GM19467 (cell line): ENCODE measurements around the gene RANBP9.

Source experiments
- ATAC-seq: cut with Tn5 transposase; IDR thresholded peaks from one replicate; pipeline ENCODE4 v1.9.1; 2021; ENCODE audit warnings: mild to moderate bottlenecking, moderate library complexity; ENCODE audit not compliant: unreplicated experiment

RANBP9 gene

GRCh38 chr6:13679996-13680395 lies 31.6 kb downstream of the RANBP9 start:
- ATAC-seq, result no peak

DNA sequence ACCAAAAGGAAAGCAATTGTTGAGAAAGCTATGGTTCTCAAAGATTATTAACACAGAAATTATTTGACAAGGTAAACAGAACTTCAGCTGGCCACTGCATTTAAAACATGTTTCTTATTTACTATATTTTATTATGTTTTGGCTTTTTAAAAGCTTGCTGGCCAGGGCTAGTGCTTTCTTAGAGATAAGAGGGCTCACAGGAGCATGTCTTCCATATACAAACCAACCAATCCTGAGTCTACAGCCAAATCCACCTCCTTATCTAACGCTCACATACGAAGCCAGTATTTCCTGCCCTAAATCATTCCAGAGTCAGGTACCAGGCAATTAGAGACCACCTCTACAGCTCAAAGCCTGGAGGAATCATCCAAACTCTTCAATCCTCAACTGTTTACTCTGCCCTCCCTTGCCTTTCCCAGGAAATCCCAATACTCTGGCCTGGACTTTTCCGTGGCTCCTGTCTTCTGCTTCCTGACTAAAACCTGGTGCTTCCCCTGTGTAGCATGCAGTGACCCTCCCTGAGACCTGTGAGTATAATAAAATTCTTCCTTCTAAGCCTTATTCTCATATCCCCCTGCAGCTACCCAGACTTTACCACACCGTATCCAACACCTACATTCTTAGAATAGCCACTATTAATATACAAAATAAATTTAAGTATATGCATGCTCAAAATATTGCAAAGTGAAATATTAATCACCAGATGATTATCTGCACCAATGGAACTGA lies 33.2 kb downstream of the RANBP9 start:
- ATAC-seq, result no peak

- no peak for ATAC-seq
These were observed 33.8 kb downstream of the RANBP9 start for GRCh38 chr6:13677878-13678254.

- no peak for ATAC-seq
These were observed 35.0 kb downstream of the RANBP9 start for GRCh38 chr6:13676551-13677156.

- ATAC-seq, result no peak
These were observed 37.0 kb downstream of the RANBP9 start for GRCh38 chr6:13674533-13675190.

GRCh38 chr6:13673825-13674444 lies 37.7 kb downstream of the RANBP9 start:
- ATAC-seq, result no peak

DNA sequence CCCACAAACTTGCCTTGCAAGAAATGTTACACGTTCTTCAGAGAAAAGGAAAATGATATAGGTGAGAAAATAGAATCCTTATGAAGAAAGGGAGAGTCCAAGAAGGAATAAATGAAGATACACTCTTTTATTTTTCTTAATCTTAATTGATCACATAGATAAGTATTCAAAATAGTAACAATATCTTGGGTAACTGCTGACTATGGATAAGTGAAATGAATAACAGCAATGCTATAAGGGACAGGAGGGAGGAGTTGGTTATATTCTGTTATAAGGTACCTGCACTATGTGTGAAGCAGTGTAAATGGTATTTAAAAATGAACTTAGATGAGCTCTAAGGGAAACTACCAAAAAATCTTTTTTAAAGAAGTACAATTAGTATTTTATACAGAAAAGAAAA lies 38.3 kb downstream of the RANBP9 start:
- ATAC-seq, result no peak

GRCh38 chr6:13672904-13673303 lies 38.7 kb downstream of the RANBP9 start:
- no peak for ATAC-seq

DNA sequence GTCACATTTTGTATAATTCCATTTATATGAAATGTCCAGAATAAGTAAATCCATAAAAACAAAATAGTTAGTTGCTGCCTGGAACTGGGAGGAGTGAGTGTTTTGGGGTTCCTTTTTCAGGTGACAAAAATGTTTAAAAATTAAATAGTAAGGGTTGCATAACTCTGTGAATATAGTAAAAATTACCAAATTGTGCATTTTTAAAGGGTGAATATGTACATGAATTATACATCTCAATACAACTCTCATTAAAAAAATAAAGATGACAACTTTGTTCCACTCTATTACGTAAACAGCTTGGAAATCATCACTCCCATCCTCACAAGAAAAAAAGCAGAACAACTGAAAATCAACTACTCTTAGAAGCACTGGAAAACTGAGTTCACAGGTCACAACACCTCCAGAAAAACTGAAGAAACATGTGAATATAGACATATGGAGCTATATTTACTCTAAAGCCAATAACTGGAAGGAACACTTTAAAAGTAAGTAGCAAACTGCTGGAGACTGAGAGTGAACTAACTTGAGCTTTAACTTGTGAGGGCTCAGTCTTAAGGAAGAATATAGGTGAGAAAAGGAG lies 40.0 kb downstream of the RANBP9 start:
- no peak for ATAC-seq

DNA sequence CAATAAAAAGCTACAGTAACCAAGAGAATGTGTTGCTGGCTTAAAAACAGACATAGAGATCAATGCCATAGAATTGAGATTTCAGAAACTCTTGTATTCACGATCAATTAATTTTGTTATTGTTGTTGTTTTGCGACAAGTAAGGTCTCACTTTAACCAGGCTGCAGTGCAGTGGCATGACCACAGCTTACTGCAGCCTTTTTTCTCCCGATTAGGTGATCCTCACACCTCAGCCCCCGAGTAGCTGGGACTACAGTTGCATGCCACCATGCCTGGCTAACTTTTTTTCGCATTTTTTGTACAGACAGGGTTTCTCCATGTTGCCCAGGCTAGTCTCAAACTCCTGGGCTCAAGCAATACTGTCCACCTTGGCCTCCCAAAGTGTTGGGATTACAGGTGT lies 42.2 kb downstream of the RANBP9 start:
- no peak for ATAC-seq

- ATAC-seq, result no peak
These were observed 43.2 kb downstream of the RANBP9 start for GRCh38 chr6:13668291-13668928.

DNA sequence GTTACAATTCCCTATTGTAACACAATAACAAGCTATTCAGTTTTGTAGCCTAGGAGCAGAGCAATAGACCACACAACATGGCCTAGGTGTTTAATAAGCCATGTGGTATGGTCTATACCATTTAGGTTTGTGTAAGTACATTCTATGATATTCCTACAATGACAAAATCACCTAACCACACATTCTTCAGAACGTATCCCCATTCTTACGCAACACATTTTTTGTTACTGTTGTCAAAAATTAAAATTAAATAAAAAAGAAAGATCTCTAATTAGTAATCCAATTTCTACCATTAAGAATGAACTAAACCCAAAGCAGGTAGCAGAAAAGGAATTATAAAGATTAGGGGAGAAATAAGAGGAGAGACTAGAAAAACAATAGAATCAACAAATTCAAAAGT lies 44.0 kb downstream of the RANBP9 start:
- no peak for ATAC-seq

GRCh38 chr6:13666194-13667105 lies 45.2 kb downstream of the RANBP9 start:
- no peak for ATAC-seq

- ATAC-seq, result no peak
These were observed 46.8 kb downstream of the RANBP9 start for GRCh38 chr6:13664703-13665352.

GRCh38 chr6:13663986-13664385 lies 47.6 kb downstream of the RANBP9 start:
- no peak for ATAC-seq

DNA sequence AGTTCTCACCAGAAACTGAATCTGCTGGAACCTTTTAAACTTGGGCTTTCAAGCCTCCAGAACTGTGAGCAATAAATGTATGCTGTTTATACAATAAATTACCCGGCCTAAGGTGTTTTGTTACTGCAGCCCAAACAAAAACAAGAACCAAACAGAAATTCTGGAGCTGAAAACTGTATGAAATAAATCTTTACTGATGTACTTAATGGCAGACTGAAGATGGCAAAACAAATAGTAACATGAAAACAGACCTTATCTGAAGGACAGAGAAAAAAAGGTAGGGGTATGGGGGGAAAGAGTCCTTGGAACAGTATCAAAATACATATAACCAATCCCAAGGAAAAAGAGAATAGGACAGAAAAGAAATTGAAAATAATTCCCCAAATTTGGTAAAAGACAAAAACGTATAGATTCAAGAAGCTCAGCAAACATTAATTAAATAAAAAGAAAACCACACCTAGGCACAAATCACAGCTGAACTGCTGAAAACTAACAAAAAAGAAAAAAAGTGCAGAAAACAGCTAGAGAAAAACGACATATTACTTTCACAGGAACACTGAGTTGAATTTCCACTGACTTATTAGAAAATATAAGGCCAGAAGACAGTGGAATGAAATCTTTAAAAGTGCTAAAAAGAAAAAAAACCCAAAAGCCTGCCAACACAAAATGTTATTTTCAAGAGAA lies 48.8 kb downstream of the RANBP9 start:
- ATAC-seq, result no peak

- ATAC-seq, result no peak
These were observed 50.0 kb downstream of the RANBP9 start for GRCh38 chr6:13661647-13662046.

DNA sequence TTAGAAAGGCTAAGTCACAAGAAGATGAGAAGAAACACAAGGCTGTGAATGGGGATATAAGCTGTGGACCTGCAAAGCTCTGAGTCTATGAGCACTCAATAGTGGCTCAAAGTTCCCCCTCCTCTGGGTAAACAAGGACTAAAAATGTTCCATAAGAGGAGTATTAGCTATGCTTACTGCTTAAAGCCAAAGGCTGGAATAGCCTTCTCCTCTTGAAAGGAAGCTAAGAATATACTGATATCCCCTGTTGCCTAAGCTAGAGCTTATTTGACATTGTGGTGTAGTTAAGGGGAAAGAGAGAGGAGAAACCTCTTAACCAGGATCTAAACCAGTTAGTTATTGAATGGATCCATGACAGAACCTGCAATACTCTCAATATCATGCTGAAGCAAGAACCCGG lies 50.7 kb downstream of the RANBP9 start:
- no peak for ATAC-seq

DNA sequence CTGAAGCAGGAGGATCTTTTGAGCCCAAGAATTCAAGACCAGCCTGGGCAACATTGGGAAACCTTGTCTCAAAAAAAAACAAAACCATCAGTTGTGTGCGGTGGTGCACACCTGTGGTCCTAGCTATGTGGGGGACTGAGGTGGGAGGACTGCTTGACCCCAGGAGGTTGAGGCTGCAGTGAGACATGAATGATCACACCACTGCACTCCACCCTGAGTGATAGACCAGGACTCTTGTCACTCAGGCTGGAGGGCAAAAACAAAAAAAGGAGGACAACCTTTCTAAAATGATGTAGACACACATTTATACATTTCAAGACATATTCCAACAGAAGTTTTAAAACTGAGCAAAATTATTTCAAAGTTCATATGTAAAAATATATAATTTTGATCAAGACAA lies 51.4 kb downstream of the RANBP9 start:
- ATAC-seq, result no peak
